Spleen (tissue), 11 donors: Measurements from ENCODE around the gene KATNA1. TPM values are rescaled to one million over a fixed set of nuclear protein-coding genes. Genes with fewer than 3 reads are reported as not detected.

Experiments
- DNase-seq: peaks from one replicate; pipeline ENCODE4 v3.0.0-alpha.2; 2020
- H3K27ac ChIP-seq, 8 donors: fragments of 200-600 bp; sonication (generic) in 7 of 8; 1 replicate in 4 of 8; 2 replicates in 4 of 8; pipeline versions ENCODE4 v1.5.0 to v1.8.0; 2016 to 2021; ENCODE audit warnings: inconsistent platforms in 4 of 8, mild to moderate bottlenecking in 4 of 8, moderate library complexity in 1 of 8
- H3K27me3 ChIP-seq, 7 donors: fragments of 200-600 bp; sonication (generic) in 6 of 7; replicated peaks in 1 of 7; 1 replicate in 4 of 7; 2 replicates in 3 of 7; pipeline versions ENCODE4 v1.5.0 to v1.8.0; 2016 to 2021; ENCODE audit warnings: inconsistent platforms in 3 of 7, mild to moderate bottlenecking in 1 of 7
- H3K36me3 ChIP-seq, 6 donors: fragments of 200-600 bp; sonication (generic) in 5 of 6; 1 replicate in 4 of 6; 2 replicates in 2 of 6; pipeline versions ENCODE4 v1.5.0 to v1.8.0; 2016 to 2021; ENCODE audit warnings: inconsistent platforms in 2 of 6
- H3K4me1 ChIP-seq, 6 donors: fragments of 200-600 bp; sonication (generic) in 5 of 6; 1 replicate in 3 of 6; 2 replicates in 3 of 6; pipeline versions ENCODE4 v1.5.0 to v1.8.0; 2016 to 2021; ENCODE audit warnings: inconsistent platforms in 3 of 6
- H3K4me3 ChIP-seq, 8 donors: fragments of 200-600 bp; sonication (generic) in 7 of 8; 1 replicate in 4 of 8; 2 replicates in 4 of 8; pipeline versions ENCODE4 v1.5.0 to v1.8.0; 2016 to 2021; ENCODE audit warnings: inconsistent platforms in 4 of 8, mild to moderate bottlenecking in 4 of 8, moderate library complexity in 2 of 8
- H3K9me3 ChIP-seq, 8 donors: fragments of 200-600 bp; sonication (generic) in 7 of 8; 1 replicate in 4 of 8; 2 replicates in 4 of 8; pipeline versions ENCODE4 v1.5.0 to v1.8.0; 2016 to 2021; ENCODE audit warnings: inconsistent platforms in 4 of 8
- CTCF ChIP-seq, 11 experiments: fragments of 200-600 bp in 7 of 11; fragments of 450-650 bp in 4 of 11; sonication (generic) in 4 of 11; IDR thresholded peaks in 8 of 11; conservative IDR thresholded peaks in 3 of 11; 1 replicate in 7 of 11; 2 replicates in 4 of 11; pipeline versions ENCODE4 v1.4.0 to v1.8.0; 2016 to 2021; ENCODE audit warnings: antibody characterized with exemption in 11 of 11, inconsistent platforms in 4 of 11, mild to moderate bottlenecking in 1 of 11
- POLR2A ChIP-seq, 3 donors: fragments of 450-650 bp; IDR thresholded peaks; one replicate each; pipeline ENCODE4 v1.5.1; 2017; ENCODE audit warnings: antibody characterized with exemption in 3 of 3, mild to moderate bottlenecking in 1 of 3
- POLR2AphosphoS5 ChIP-seq, 3 donors: sonication (generic); formaldehyde crosslinking; IDR thresholded peaks; one replicate each; pipeline ENCODE4 v1.5.1; 2017; ENCODE audit warnings: antibody characterized with exemption in 3 of 3
- WGBS, 5 donors: extraction: QIAGEN DNeasy Blood & Tissue Kit in 3 of 5; methylation state at CpG; one replicate each; pipeline versions ENCODE4 v1.1.5 to v1.1.7; 2013 to 2018; 5-methylcytosine and 5-hydroxymethylcytosine counted together
- intact Hi-C: fragments of 100-400 bp; cut with DNase I; formaldehyde crosslinking; loops from one replicate; pipeline ENCODE4 v1.15.0; 2023; ENCODE audit warnings: low total_unique reads
- polyA plus RNA-seq, 3 donors: library from polyadenylated mRNA; stranded (reverse); fragments of 200-250 nt; gene quantifications; one replicate each; pipeline ENCODE4 v1.2.1, GENCODE V29; 2013
- total RNA-seq, 7 donors: library from RNA; depleted of rRNA in 3 of 7; stranded (reverse); fragments of >200 nt in 3 of 7; fragmentation: NEBNext Ultra II Directional in 4 of 7; extraction: Animal tissue kit (Norgen Biotek cat#: 25700) in 4 of 7; gene quantifications; one replicate each; pipeline versions ENCODE4 v1.1.0 to v1.2.1, GENCODE V29; 2016 to 2021
- donor health status: healthy with polysubstance abuse.
- donor health status: DM: no; HTN: no; CAD: no; lungs with moderate emphysema.
- donor health status: DM: no; HTN: no; CAD: no.
- donor health status: Bipolar disorder and iron deficiency.
- donor health status: healthy.
- donor health status: DM: no; HTN: no; CAD: no.
- donor health status: DM: yes; HTN: yes; CAD: no.

Gene KATNA1
- total and polyA plus RNA-seq, 10 donors, result 9.3 to 28.5 (median 15.7) TPM

- intact Hi-C loops, result no loop called here
- H3K36me3 ChIP-seq, result peaks cover 0 to 94% (median 44%) of the 10 kb centered on the region in 6 donors
- H3K27ac ChIP-seq, result no peak overlapping the region
- H3K4me1 ChIP-seq, result peaks cover 0 to 35% (median 4%) of the 10 kb centered on the region in 6 donors
- no peak for DNase-seq
- no peak overlapping the region for H3K4me3 ChIP-seq
- H3K9me3 ChIP-seq, result no peaks in the 10 kb centered on the region
- 91 to 93% (median 93%) methylated on average over 2 of the region's 2 CpGs for WGBS, 5 donors
- TF ChIP-seq CTCF (IDR thresholded peaks at IDR 0.05 in 8 of 11, conservative IDR thresholded peaks at IDR 0.05 in 3 of 11), result no peak
- TF ChIP-seq POLR2AphosphoS5 (IDR thresholded peaks at IDR 0.05), result no peak
- no peak for TF ChIP-seq POLR2A (IDR thresholded peaks at IDR 0.05)
- H3K27me3 ChIP-seq, result no peaks in the 10 kb centered on the region
These were observed 46.4 kb upstream of the KATNA1 start for GRCh38 chr6:149694921-149695320.

GRCh38 chr6:149691201-149691600 lies 42.7 kb upstream of the KATNA1 start:
- DNase-seq, result no peak
- WGBS, 5 donors, result 88 to 98% (median 97%) methylated on average over 2 of the region's 2 CpGs
- intact Hi-C loops, result no loop called here
- Histone ChIP-seq H3K9me3 (no peaks in the 10 kb centered on the region), H3K36me3 (peaks cover 0 to 98% (median 40%) of the 10 kb centered on the region in 6 donors), H3K4me3 (no peak overlapping the region), H3K27ac (no peak overlapping the region), H3K27me3 (no peaks in the 10 kb centered on the region), H3K4me1 (peaks cover 0 to 5% (median 0%) of the 10 kb centered on the region in 6 donors)
- TF ChIP-seq POLR2A (IDR thresholded peaks at IDR 0.05), result no peak
- TF ChIP-seq CTCF (IDR thresholded peaks at IDR 0.05 in 8 of 11, conservative IDR thresholded peaks at IDR 0.05 in 3 of 11), result no peak
- TF ChIP-seq POLR2AphosphoS5 (IDR thresholded peaks at IDR 0.05), result no peak

GRCh38 chr6:149686230-149686629 lies 37.7 kb upstream of the KATNA1 start:
- intact Hi-C loops, result no loop called here

More at GRCh38 chr6:149686230-149686629, 37.7 kb upstream of the KATNA1 start:
- H3K4me1 ChIP-seq, result no peaks in the 10 kb centered on the region
- H3K27me3 ChIP-seq, result no peaks in the 10 kb centered on the region
- no peak overlapping the region for H3K4me3 ChIP-seq
- 89 to 94% (median 91%) methylated on average over 7 of the region's 7 CpGs for WGBS, 5 donors
- H3K36me3 ChIP-seq, result peaks cover 0 to 99% (median 39%) of the 10 kb centered on the region in 6 donors
- no peak overlapping the region for H3K27ac ChIP-seq
- DNase-seq, result no peak
- TF ChIP-seq POLR2AphosphoS5 (IDR thresholded peaks at IDR 0.05) (no peak), POLR2A (IDR thresholded peaks at IDR 0.05) (no peak), CTCF (IDR thresholded peaks at IDR 0.05 in 8 of 11, conservative IDR thresholded peaks at IDR 0.05 in 3 of 11) (no peak)
- no peaks in the 10 kb centered on the region for H3K9me3 ChIP-seq
